GM23338 (cell line): ENCODE results near the gene F7.

Experiments used
- CREB1 ChIP-seq: fragments of 250-450 bp; sonication (Bioruptor Pico); IDR thresholded peaks from 2 replicates; pipeline ENCODE4 v1.5.0; 2020; ENCODE audit warnings: low read depth, mild to moderate bottlenecking, moderate library complexity
- CTCF ChIP-seq, 2 experiments: fragments of 200-600 bp in 1 of 2; sonication (generic) in 1 of 2; conservative IDR thresholded peaks; 2 replicates each; pipeline versions ENCODE4 v1.5.1 to v1.6.1; 2016 to 2017; ENCODE audit warnings: antibody characterized with exemption in 2 of 2, low read depth in 2 of 2, mild to moderate bottlenecking in 2 of 2, moderate library complexity in 1 of 2
- EZH2 ChIP-seq: fragments of 200-600 bp; sonication (generic); IDR thresholded peaks from one replicate; pipeline ENCODE4 v1.8.0; 2017; ENCODE audit warnings: antibody characterized with exemption, mild to moderate bottlenecking, low read depth; ENCODE audit not compliant: unreplicated experiment
- EZH2phosphoT487 ChIP-seq: fragments of 200-600 bp; sonication (generic); IDR thresholded peaks from one replicate; pipeline ENCODE4 v1.8.1; 2018; ENCODE audit warnings: antibody characterized with exemption; ENCODE audit not compliant: unreplicated experiment
- JUNB ChIP-seq: IDR thresholded peaks from one replicate; pipeline ENCODE4 v1.6.1; 2016; ENCODE audit warnings: antibody characterized with exemption; ENCODE audit not compliant: unreplicated experiment
- POLR2AphosphoS5 ChIP-seq: IDR thresholded peaks from 2 replicates; pipeline ENCODE4 v1.6.1; 2016; ENCODE audit warnings: antibody characterized with exemption, low read depth

- TF ChIP-seq POLR2AphosphoS5 (no peak), CTCF (conservative IDR thresholded peaks at IDR 0.05; ENCODE audit: low read depth in 2 of 2) (no peak), EZH2phosphoT487 (no peak), EZH2 (no peak), CREB1 (CRISPR knock-in tag) (no peak), JUNB (no peak)
These were observed 35.3 kb downstream of the F7 start for GRCh38 chr13:113140677-113141600.
